Cardiac fibroblast (primary cell): ENCODE measurements around the gene TMEM209.
A peak's percentile ranks its signal among the peaks of the same experiment; 100 is the strongest.
"Not testable (repeated sequence)": the region's sequence is repeated elsewhere in the genome, so short reads cannot be mapped to it uniquely, and the experiment has no call there.

Experiments
- DNase-seq, 2 donors: peaks; one replicate each; pipeline versions ENCODE4 v3.0.0 to v3.0.0-alpha.2; 2010; ENCODE audit warnings: low read depth in 2 of 2
- H3K4me3 ChIP-seq, 2 donors: replicated peaks in 1 of 2; 1 replicate in 1 of 2; 2 replicates in 1 of 2; pipeline ENCODE4 v1.5.1; 2011; ENCODE audit warnings: low read depth in 2 of 2, low read length in 2 of 2, mild to moderate bottlenecking in 2 of 2, moderate library complexity in 1 of 2
- TF ChIP-seq, protein P1 (sequence below): IDR thresholded peaks from one replicate; pipeline ENCODE4 v1.5.1; 2011; ENCODE audit warnings: low read depth, mild to moderate bottlenecking, low read length, inconsistent platforms

The TMEM209 gene

DNA sequence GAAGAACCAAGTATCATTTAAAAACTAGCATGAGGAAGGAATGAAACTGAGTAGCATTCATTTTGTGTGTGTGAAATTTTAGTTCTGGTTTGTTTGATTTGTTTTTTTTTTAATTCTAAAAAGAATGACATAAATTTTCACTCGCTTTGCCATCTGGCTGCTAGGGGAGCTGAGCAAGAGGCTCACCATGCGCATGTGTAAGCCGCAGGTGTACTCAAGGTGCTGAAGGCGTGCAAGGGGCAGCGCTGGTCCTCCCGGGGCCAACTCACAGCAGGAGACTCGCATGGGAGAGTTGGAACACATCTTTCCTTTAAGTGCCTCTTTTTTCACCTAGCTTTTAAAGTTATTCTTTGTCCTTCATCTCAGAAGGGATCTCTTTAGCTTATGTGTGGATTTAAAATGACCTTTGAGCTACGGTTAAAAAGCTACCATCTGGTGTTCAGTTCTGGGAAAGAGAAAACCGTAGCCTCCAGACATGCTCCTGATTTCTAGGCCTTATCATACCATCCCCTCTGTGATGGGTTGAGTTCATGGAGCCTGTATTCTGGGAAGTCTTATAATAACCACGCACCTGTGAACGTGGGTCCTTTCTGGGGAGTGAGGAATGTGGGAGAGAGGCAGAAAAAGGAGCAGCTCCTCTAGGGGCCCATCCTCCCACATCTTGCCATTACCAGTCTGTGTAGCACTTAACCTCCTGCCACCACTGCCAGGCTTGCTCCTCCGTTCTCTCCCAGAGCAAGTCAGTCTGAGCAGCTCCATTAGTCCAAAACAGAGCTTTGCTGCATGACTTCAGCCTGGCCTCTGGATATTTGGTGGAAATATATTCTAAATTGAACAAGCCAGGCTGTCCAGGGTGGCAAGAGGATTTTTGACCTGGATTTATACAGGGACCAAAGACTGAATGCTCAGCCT lies 73.0 kb downstream of the TMEM209 start:
- no peak for DNase-seq

DNA sequence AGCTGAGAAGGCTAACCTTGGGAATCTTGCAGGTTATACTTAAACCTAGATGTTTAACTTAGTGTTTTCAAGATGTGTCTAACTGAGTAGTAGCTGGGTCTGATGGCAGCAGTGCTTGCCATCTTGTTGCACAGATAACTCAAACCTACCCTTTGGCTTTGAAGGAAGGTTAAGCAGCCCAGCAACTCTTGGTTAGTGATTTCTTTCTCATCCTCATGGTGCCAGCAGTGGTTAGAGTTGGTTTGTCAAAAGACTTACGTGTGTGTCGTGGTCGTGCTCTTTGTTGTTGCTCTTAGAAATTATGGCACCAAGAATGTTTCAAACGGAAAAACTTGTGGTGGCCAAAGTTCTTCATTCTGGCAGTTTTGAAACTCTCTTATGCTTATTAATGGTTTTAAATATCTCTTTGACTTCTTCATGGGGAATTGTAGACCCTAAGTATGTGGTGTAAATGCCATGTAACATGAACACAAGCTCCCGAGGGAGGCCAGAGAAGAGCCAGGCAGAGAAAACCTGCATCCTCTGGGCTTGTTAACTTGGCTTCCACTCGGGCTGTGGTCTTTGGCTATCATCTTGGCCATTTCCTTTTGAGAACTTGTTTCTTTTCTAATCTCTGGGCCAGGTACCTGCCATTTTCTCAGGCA lies 73.9 kb downstream of the TMEM209 start:
- no peak for DNase-seq
- no peak overlapping the region for H3K4me3 ChIP-seq
- TF ChIP-seq, protein P1, sequence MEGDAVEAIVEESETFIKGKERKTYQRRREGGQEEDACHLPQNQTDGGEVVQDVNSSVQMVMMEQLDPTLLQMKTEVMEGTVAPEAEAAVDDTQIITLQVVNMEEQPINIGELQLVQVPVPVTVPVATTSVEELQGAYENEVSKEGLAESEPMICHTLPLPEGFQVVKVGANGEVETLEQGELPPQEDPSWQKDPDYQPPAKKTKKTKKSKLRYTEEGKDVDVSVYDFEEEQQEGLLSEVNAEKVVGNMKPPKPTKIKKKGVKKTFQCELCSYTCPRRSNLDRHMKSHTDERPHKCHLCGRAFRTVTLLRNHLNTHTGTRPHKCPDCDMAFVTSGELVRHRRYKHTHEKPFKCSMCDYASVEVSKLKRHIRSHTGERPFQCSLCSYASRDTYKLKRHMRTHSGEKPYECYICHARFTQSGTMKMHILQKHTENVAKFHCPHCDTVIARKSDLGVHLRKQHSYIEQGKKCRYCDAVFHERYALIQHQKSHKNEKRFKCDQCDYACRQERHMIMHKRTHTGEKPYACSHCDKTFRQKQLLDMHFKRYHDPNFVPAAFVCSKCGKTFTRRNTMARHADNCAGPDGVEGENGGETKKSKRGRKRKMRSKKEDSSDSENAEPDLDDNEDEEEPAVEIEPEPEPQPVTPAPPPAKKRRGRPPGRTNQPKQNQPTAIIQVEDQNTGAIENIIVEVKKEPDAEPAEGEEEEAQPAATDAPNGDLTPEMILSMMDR, result no peak

More for the DNA sequence above, 73.0 kb downstream of the TMEM209 start:
- TF ChIP-seq, protein P1, result no peak
- H3K4me3 ChIP-seq, result no peak overlapping the region

DNA sequence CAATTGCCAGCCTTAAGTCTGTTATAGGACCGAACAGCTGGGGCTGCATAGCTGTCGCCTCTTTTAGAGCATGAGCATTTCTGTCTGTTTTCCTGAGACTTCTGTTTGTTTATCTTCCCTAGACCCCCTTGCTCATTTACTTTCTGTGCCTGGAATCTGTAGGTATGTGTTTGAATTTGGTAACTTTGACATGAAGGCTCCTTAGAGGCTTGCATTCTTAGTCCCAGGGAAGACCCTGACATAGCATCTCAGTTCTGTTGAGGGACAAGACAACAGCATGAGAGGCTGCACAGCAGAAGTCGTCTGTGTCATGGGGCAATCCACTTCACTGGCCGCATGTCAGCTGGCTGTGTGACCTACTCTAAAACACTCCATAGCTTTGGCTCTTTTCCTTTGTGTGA lies 76.2 kb downstream of the TMEM209 start:
- TF ChIP-seq, protein P1, result no peak
- DNase-seq, result no peak
- H3K4me3 ChIP-seq, result no peak overlapping the region

DNA sequence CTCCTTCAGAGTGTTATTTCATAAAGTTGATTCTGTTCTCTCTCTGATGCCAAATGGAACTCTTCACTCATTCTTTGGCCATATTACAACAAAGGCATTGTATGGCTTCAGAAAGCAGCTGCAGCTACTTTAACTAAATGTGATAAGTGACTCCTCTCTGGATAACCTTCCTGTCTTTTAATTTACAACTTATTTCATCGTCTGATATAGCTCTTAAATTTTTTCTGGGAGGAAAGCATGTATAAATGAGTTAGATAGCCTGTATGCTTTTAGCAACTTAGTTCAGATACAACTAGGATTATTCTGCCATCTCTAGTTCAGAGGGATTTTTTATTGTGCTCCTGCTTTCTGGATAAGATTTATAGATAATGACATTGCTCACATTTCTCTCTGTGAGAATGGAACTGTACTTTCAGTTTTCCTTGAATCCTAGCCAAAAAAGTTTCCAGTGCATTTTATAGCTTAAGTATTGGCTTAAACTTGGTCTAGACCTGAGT lies 77.3 kb downstream of the TMEM209 start:
- TF ChIP-seq, protein P1, result no peak
- DNase-seq, result peak; percentile 32 to 66
- no peak overlapping the region for H3K4me3 ChIP-seq

DNA sequence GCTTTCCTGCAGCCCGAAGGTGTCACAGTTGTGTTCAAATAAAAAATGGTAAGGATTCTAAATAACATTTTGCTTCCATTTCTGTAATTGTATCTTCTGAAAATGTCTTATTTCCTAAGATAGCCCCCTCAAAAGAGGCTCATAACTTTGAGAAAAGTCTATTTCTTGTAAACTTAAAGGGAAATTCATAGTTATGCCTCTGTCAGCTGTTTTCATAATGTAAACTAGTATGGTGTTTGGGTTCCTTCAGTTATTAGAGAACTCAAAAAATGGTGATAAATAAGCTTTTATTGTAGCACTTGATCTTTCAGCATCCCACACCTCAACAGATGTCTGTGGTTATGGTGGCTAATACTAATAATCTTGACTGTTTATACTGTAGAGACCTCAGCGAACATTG lies 77.8 kb downstream of the TMEM209 start:
- DNase-seq, result no peak
- no peak overlapping the region for H3K4me3 ChIP-seq
- TF ChIP-seq, protein P1, result no peak

DNA sequence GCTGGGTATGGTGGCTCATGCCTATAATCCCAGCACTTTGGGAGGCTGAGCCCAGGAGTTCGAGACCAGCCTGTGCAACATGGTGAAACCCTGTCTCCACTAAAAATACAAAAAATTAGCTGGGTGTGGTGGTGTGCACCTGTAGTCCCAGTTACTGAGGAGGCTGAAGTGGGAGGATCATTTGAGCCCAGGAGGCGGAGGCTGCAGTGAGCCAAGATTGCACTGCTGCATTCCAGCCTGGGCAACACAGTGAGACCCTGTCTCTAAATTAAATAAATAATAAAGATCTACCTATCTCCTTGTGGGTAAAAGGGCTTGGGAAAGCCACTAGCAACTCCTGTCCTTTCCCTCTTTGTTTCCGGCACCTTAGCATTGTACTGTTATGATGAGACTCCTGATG lies 78.4 kb downstream of the TMEM209 start:
- DNase-seq, H3K4me3 ChIP-seq: not testable (repeated sequence)

DNA sequence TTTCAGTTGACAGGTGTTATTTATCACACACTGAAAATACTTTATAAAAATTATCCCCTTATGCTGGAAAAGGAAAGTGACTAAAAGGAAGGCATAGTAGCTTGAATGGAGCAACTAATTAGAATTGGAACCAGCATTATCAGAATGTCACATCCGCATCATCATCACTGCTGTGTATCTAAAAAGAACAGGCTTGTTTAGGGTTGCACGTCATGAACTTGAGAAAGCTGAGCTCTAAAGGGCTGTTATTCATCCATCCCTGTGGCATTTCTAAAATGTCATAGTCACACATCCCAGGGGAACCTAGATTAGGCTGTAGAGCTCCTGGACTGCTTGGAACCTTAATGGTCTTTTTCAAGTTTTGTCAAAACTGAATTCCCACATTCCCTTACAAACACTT lies 80.5 kb downstream of the TMEM209 start:
- TF ChIP-seq, protein P1, result no peak
- H3K4me3 ChIP-seq, result no peak overlapping the region
- DNase-seq, result no peak
